ENCODE results near the gene KIAA0513.

Gene KIAA0513

GRCh38 chr16:85142771-85143211 lies 115.2 kb downstream of the KIAA0513 start:
- Histone ChIP-seq H3K79me2 (ENCODE audit: insufficient read depth, low read length) (no peaks in the 10 kb centered on the region), H3K9ac (ENCODE audit: low read length) (no peak overlapping the region), H3F3A (ENCODE audit: insufficient read depth, low read length) (no peaks in the 10 kb centered on the region), H3K27me3 (ENCODE audit: insufficient read depth, low read length) (no peaks in the 10 kb centered on the region), H3K4me3 (ENCODE audit: low read depth, low read length, poor library complexity, severe bottlenecking) (no peak overlapping the region), H3K9me3 (ENCODE audit: low read length) (no peaks in the 10 kb centered on the region), H4K20me1 (ENCODE audit: insufficient read depth, low read length) (no peaks in the 10 kb centered on the region), H3K9me2 (ENCODE audit: low read depth, low read length) (no peaks in the 10 kb centered on the region), H2AFZ (ENCODE audit: low read length) (no peak overlapping the region), H3K27ac (ENCODE audit: low read depth, low read length, poor library complexity, severe bottlenecking) (no peak overlapping the region), H3K4me1 (ENCODE audit: insufficient read depth, low read length, severe bottlenecking) (no peaks in the 10 kb centered on the region), H3K4me2 (ENCODE audit: low read length) (no peak overlapping the region), H3K36me3 (ENCODE audit: insufficient read depth, low read length) (no peaks in the 10 kb centered on the region)
- TF ChIP-seq EZH2 (IDR thresholded peaks at IDR 0.05; ENCODE audit: borderline replicate concordance, low read length) = no peak

Data from OCI-LY1 (cell line).